HL-60 (cell line): ENCODE results near the gene NDFIP1.

Experiments used
- POLR2AphosphoS5 ChIP-seq: IDR thresholded peaks from 2 replicates; pipeline ENCODE4 v1.6.1; 2012; ENCODE audit warnings: low read depth
- TF ChIP-seq, protein P1 (sequence below): IDR thresholded peaks from 2 replicates; pipeline ENCODE4 v1.6.1; 2012; ENCODE audit warnings: low read depth; ENCODE audit not compliant: insufficient replicate concordance
- TF ChIP-seq, protein P2 (sequence below): IDR thresholded peaks from one replicate; pipeline ENCODE4 v1.5.1; 2011; ENCODE audit warnings: low read length, control low read depth, inconsistent platforms; ENCODE audit not compliant: insufficient read depth

DNA sequence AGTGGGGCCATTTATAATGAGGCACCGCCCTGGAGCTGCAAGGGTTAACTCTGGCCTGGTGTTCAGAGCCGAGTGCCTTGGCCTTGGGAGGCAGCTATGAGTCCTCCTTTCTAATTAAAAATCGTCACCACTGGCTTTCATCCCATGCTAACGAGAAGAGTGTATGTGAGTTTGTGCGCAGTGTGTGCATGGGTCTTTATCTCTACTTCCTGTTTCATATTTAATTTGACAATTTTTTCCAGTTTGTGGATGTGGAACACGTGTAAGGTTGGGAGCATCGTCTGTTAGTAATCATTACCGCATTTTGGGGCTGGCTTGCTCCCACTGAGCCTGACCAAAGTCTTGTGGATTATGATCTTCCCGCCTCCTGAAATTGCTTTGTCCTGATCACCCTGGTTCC, 76.4 kb downstream of the NDFIP1 start:
- TF ChIP-seq, protein P1, sequence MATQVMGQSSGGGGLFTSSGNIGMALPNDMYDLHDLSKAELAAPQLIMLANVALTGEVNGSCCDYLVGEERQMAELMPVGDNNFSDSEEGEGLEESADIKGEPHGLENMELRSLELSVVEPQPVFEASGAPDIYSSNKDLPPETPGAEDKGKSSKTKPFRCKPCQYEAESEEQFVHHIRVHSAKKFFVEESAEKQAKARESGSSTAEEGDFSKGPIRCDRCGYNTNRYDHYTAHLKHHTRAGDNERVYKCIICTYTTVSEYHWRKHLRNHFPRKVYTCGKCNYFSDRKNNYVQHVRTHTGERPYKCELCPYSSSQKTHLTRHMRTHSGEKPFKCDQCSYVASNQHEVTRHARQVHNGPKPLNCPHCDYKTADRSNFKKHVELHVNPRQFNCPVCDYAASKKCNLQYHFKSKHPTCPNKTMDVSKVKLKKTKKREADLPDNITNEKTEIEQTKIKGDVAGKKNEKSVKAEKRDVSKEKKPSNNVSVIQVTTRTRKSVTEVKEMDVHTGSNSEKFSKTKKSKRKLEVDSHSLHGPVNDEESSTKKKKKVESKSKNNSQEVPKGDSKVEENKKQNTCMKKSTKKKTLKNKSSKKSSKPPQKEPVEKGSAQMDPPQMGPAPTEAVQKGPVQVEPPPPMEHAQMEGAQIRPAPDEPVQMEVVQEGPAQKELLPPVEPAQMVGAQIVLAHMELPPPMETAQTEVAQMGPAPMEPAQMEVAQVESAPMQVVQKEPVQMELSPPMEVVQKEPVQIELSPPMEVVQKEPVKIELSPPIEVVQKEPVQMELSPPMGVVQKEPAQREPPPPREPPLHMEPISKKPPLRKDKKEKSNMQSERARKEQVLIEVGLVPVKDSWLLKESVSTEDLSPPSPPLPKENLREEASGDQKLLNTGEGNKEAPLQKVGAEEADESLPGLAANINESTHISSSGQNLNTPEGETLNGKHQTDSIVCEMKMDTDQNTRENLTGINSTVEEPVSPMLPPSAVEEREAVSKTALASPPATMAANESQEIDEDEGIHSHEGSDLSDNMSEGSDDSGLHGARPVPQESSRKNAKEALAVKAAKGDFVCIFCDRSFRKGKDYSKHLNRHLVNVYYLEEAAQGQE = no peak
- TF ChIP-seq, protein P2, sequence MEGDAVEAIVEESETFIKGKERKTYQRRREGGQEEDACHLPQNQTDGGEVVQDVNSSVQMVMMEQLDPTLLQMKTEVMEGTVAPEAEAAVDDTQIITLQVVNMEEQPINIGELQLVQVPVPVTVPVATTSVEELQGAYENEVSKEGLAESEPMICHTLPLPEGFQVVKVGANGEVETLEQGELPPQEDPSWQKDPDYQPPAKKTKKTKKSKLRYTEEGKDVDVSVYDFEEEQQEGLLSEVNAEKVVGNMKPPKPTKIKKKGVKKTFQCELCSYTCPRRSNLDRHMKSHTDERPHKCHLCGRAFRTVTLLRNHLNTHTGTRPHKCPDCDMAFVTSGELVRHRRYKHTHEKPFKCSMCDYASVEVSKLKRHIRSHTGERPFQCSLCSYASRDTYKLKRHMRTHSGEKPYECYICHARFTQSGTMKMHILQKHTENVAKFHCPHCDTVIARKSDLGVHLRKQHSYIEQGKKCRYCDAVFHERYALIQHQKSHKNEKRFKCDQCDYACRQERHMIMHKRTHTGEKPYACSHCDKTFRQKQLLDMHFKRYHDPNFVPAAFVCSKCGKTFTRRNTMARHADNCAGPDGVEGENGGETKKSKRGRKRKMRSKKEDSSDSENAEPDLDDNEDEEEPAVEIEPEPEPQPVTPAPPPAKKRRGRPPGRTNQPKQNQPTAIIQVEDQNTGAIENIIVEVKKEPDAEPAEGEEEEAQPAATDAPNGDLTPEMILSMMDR = no peak
- TF ChIP-seq POLR2AphosphoS5 = no peak
